GM12892 (cell line): ENCODE measurements around the gene MYCBP.

Source experiments
- POLR2A ChIP-seq: IDR thresholded peaks from 2 replicates; pipeline ENCODE4 v1.6.1; 2011; ENCODE audit warnings: low read depth, low read length, control low read depth
- POLR2AphosphoS5 ChIP-seq: IDR thresholded peaks from 2 replicates; pipeline ENCODE4 v1.6.1; 2011; ENCODE audit warnings: low read depth, low read length, control low read depth
- TAF1 ChIP-seq: IDR thresholded peaks from 2 replicates; pipeline ENCODE4 v1.6.1; 2011; ENCODE audit warnings: low read depth, mild to moderate bottlenecking, control low read depth, low read length, borderline replicate concordance

DNA sequence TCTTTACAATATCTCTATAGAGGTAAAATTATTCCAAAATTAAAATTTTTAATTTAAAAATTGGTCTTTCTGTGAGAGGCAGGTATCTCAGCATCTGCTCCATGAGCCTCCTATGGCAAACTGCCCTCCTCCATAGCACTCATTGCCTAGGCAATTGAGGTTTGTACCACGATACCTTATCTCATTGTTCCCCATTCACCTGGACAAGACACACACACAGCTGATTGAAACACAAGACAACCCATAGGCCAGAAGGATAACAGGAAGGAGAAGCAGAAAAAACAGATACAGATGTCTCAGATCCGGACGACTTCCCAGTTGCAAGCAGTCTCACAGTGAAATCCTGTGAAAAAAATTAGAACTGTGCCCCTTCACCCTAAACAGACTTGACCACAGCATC, 44.2 kb upstream of the MYCBP start:
- TF ChIP-seq POLR2AphosphoS5, result no peak
- no peak for TF ChIP-seq POLR2A
- no peak for TF ChIP-seq TAF1
